CD1c-positive myeloid dendritic cell (primary cell): ENCODE measurements around the gene DUSP5.
A peak's percentile ranks its signal among the peaks of the same experiment; 100 is the strongest.
"Not testable (repeated sequence)": the region's sequence is repeated elsewhere in the genome, so short reads cannot be mapped to it uniquely, and the experiment has no call there.

Experiments
- DNase-seq: peaks from one replicate; pipeline ENCODE4 v3.0.0-alpha.2; 2016; ENCODE audit errors: extremely low spot score

Gene DUSP5

DNA sequence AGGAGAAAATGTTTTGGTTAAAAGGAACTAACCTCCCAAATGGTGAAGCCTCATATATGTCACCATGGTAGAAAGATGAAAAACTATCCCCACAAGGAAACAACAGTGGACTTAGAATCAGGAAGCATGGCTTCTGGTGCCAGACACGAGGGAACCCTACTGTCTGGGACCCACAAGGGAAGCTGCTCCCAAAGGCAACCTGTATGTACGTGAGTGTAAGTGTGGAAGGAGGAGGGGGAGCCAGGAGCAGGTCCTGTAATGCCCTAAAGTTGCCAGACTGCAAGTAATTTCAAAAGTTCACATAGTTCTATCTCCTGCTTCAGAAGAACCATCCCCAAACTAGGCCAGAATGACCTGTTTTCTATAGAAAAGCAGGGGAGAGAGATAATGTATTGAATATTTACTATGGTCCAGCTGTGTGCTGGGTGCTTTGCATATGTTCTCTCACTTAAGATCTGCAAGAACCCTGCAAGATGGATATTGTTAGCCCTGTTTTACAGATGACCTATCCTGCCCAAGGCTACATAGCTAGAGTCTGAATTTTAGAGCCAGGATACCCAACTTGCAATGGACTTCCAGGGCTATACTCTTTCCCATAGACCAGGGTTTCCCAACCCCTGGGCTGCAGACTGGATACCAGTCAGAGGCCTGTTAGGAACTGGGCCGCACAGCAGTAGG lies 19.2 kb downstream of the DUSP5 start:
- no peak for DNase-seq

DNA sequence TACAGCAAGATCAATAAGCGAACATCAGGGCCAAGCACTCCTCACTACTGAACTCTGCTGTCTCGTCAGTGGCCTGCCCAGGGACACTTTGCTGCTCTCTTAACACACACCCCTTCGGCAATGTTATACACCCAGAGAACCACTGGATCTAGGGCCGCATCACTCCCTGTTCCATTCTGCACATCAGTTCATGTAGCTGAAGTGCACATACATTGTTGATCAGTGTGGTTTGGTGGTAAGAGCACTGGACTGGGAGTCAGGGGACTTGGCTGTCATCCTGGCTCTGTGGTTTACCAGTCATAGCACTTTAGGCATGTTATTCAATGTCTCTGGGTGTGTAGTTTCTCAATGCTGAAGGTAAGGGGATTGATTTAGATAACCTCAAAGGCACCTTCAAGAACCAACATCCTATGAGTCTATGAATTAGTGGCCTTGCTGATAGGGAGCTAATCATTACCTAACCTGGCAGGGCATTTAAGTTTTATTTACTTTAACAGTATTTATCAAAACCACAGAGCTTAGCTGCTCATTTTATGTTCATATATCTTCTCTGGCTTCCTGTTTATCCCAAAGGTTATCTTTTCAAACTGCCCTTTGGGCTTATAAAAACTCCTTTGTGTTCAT lies 24.8 kb downstream of the DUSP5 start:
- no peak for DNase-seq

DNA sequence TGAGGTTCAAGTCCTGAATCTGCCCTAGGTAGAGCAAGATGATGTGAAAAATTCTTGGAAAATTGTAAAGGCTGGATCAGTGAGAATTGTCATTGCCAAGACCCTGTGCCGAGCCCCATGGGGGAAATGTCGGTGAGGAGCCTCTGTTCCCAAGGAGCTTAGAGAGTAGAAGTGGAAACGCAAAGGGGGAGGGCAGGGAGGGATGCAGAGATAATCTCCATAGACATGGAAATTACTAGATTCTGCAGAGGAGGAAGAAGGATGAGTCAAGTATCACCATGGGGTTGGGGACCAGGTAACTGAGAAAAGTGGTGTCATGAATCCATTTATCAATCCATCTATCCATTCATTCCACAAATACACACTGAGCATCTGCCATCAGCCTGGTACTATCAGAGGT lies 26.0 kb downstream of the DUSP5 start:
- DNase-seq: no peak

- no peak for DNase-seq
Measured at GRCh38 chr10:110524179-110524858, 26.6 kb downstream of the DUSP5 start.

- DNase-seq: no peak
Measured at GRCh38 chr10:110524859-110525232, 27.1 kb downstream of the DUSP5 start.

DNA sequence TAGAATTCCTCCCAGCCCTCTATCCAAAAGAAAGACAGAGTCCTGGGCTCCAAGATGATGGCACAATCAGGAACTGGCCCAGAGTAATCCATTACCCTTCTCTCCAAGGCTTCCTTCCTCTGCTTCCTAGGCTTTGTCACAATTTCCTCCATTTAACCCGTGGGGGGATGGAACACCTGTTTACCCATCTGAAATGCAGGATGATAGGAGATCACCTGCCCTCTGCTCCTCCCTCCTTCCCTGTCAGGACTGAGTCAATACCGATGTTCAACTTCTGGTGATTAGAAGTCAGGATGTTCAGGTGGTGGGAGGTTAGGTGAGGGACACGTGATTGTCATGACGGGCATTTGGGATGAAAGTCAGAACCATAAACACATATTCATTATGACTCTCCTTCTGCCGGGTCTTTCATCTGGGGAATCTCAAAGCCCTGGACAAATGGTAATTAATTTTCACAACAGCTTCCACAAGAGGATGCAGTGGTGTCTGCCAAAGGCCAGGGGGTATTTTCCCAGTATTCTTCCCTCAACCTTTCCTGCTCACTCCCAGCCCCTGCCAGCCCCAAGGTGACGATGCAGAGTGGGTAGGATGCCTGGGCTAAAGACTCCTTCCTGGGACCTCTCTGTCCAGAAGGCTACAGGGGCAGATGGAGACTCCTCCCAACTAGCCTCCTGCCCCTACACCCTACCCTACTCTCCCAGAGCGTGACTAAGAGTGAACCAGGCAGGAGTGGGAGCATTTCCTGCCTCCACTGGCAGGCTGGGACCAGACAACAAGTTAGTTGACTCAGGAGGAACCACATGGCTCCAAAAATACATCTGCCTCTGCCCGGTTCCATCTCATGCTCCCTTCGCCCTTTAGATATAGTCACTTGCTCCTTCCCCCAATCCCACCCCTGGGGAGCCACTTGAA lies 27.9 kb downstream of the DUSP5 start:
- DNase-seq: peak; percentile 71

GRCh38 chr10:110527731-110528171 lies 30.0 kb downstream of the DUSP5 start:
- peak; percentile 74 for DNase-seq

DNA sequence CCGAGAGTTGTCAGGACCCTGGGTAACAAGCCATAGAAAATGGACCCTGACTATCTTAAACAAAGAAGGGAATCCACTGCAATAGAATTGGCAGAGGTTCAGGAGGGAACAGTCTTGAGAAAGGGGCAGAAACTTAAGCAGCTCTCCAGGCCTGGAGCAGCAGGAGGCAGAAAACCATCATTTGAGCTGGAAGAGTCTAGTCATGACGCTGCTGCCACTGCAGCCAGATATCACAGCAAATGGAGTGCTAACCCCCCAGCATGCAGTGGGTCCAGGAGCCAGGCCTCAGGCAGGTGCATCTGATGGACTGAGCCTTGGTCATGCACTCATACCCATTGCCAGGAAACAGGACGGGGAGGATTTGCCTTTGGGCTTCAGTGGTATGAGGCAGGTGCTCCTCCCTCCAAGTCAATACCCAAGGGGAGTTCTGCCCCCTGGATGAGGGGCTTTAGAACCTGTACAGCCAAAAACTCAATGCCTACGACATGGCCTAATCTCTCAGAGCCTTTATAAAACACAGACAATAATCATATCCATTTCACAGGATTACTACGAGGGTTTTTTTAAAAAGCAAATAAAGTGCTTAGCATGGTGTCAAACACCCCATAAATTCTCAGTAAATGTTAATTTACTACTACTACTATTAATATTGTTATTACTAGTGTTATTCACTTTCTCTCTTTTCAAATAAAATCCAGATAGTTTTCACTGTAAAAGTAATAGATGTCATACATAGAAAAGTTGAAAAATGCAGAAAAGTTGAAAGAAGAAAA lies 30.7 kb downstream of the DUSP5 start:
- DNase-seq: no peak

DNA sequence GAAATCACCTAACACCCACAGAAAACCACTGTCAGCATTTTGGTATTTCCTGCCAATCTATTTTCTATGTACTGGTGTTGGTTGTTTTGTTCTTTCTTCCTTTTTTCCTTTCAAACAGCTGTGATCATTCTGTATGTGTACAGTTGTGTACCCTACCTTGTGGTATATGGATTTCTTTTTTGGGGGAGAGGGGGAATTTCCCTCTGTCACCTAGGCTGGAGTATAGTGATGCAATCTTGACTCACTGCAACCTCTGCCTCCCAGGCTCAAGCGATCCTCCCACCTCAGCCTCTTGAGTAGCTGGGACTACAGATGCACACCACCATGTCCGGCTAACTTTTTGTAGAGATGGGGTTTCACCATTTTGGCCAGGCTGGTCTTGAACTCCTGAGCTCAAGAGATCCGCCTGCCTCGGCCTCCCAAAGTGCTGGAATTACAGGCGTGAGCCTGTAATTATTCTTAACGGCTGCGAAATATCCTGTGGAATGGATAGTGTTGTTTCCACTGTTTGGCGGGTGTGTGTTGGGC lies 31.4 kb downstream of the DUSP5 start:
- DNase-seq: not testable (repeated sequence)

DNA sequence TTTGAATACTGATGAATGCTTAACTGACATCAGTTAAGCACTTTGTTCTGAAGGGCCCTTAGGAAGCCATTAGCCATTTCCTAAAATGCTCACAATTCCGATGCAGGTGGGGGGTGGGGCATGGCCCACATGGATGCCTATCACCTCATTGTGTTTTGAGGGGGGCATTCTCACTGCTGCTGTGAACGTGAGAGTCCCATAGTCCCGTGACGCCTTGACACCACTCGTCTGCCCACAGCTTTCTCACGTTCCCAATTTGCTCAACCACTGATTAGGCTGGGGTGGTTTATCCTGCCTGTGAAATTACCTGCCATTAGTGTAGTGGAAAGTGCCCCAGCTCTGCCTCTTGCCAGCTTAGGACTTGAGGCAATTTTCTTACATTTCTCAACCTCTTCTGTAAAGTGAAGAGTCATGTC lies 31.9 kb downstream of the DUSP5 start:
- DNase-seq: peak; percentile 24

GRCh38 chr10:110530131-110530831 lies 32.6 kb downstream of the DUSP5 start:
- DNase-seq: peak; percentile 28

DNA sequence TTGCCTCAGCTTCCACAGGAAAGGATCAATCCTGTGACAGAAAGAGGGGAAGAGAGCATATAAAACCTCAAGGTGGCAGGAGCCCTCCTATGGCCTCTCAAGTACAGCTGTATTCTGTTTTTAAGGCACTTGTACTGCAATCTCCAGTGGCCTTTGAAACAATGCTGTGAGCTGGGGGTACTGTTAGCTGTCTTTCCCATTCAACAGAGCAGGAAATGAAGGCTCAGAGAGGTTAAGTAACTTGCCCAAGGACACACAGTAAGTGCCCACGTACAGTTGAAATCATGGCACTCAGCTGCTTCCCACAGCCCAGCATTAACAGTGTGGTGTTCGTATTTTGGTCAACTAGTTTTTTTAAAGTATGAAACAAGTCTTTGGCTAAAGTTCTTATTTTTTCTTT lies 34.0 kb downstream of the DUSP5 start:
- DNase-seq: no peak

DNA sequence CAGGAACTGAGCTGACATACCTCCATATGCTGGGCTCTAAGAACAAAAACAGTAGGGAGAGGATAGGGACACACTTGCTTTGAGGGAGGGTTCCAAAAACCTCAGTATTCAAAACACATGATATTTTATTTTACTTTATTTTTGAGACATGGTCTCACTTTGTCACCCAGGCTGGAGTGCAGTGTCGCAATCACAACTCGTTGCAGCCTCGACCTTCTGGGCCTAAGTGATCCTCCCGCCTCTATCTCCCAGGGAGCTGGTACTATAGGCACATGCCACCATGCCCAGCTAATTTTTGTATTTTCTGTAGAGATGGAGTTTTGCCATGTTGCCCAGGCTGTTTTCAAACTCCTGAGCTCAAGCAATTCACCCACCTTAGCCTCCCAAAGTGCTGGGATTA lies 34.9 kb downstream of the DUSP5 start:
- not testable (repeated sequence) for DNase-seq

DNA sequence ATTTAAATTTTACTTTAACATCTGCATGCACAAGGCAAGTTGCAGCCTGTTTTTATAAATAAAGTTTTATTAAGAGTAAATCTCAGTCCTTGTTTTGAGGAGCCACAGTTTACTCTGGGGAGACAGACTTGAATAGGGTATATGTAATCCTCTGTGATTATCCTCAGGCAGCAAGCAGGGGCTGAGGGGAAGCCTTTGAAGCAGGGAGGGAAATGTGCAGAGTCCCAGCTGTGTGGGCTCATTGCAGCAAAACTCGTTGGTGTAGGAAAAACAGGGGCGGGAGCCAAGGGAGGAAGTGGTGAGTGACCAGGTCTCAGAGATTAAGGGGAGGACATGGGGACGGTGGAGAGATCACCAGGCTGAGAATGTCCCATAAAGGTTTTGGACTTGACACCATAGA lies 35.4 kb downstream of the DUSP5 start:
- DNase-seq: peak; percentile 76

DNA sequence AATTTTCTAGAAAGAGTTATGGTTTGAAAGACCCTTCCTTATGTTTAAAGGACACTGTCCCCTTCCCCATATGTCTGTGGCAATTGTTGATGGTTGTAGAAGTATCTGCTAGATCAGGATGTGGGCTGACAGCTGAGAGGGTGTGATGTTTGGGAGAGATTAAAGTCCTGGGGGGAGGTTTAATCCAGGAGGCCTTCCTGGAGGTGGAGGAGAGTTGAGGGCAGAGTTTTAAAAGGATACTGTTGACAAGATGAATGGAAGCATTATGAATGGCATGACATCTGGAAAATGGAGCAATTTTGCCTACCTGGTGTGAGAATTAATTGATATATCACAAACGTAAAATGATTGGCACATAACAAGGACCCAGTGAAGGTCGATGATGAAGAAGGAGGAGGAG lies 36.9 kb downstream of the DUSP5 start:
- no peak for DNase-seq

DNA sequence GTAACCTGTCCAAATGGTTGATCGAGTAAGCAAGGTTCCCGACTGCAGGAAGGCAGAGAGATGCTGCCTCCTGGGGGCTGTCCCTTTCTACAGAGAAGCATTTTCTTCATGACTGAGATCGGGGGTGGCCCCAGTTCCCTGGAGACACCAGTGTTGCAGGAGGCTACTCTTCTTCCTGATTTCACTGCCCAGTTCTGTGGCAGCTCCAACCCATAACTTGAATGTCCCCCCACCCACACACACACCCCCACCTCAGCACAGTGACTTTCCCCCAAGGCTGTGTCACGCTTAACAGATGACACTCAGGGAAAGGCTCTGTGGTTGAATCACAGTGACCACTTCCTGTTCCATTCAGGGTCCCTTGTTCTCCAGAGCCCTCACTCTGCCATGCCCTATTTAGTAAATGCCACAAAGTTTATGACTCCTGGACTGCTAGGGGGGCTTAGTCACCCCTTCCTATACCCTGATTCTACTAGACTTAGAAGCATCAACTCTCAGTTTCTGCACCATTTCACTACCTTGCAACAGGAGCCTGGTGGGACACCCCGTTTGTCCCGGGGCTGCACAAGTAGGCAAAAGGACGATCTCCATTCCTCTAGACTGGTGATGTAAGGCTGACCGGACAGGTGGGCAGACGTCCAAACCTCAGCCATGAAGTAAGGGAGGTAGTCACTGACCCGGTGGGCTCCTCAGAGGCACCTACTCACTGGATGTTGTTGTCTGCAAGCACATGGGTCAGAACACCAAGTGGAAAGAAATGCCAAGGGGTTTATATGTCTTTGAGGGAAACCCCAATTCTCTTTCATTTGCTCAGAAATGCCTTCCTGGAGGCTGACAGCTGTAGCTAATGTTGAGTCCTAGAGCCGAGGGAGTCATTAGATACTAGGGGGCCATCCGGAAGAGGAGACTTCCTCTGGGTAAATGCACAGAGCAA lies 38.5 kb downstream of the DUSP5 start:
- DNase-seq: peak; percentile 94

GRCh38 chr10:110539091-110539490 lies 41.4 kb downstream of the DUSP5 start:
- no peak for DNase-seq

DNA sequence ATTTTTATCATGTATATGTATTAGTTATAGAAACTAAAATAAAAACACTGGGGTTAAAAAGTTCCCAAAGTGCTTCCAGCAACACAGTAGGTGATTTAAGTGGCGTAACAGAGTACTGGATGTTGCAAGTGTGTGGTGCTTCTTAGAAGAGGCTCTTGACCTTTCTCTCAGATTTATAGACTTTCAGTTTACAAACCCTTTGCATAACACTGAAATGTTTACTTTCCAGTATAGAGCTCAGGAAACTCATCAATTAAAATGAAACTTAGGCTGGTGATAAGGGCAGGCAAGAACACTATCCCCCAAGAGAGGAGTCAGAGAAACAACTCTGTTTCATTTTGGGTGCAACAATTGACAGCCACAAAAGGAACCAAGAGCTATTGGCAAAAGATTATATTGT lies 42.3 kb downstream of the DUSP5 start:
- DNase-seq: no peak

DNA sequence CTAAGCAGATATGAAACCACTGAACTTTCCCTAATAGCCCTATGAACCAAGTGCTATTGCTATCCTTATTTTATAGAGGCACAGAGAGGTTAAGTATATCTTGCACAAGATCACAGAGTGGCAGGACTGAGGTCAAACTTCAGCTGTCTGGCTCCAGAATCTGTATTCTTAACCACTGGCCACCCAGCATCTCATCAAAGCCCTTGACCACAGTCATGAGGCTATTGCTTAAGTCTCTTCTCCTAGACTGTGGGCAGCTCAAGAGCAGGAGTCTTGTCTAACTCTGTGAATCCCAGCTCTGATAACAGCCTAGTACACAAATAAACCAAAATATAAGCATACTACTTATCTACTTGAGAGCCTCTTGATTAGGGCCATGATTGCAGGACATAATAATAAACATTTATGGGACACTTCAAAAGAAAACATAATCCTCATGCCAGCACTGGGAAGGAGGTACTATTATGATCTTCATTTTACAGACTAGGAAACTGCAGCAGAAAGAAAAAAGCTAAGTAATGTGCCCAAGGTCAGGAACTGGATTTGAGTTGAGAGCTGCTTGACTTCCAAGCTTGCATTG lies 47.3 kb downstream of the DUSP5 start:
- peak; percentile 65 for DNase-seq
